Measurements from ENCODE around the gene HARBI1. TPM values are rescaled to one million over a fixed set of nuclear protein-coding genes. Genes with fewer than 3 reads are reported as not detected.

HARBI1 gene
- total and polyA plus RNA-seq, 10 of the 15 experiments (the other 5 are each of a cell fraction or from before 2014, with no cell fraction given): 3.6 to 8.4 (median 5.2) TPM

DNA sequence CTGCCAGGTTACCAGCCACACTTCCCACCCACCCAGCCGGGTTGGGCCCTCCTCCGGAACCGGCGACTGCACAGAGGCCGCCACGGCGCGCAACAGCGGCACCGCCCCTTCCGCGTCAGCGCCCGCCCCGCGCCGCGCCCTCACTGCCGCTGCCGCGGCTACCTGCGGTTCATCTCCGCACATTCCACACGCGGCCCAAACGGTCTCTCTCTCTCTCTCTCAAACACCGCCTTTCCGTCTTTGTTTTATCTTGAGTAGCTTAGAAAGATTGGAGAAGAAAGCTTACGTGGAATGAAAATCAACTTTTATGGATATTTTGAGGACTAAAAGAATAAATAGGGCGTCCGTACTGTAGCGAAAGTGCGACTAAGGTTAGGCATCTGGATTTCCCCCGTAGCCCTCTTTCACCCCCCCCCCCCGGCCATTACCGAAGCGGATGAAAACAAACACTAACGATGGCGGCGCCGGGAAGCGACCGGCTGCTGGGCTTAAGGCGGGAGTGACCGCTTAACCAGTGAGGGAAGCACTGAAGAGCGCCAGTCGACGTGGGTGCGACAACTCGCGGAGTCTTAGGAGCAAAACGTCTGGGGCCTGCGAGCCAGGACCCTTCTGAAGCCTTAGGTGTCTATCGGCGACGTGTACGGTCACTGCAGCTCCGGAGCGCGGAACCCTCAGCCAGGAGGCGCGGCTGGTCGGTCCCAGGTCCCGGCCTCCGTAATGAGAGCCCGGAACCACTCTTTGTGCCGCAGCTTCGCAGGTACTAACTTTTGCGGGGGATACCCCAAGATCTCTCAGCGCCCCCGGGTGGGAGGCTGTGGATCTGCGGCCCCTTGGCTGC lies at the start of gene HARBI1, which contains the start of gene ATG13 (continued):
- TF ChIP-seq, protein P1, sequence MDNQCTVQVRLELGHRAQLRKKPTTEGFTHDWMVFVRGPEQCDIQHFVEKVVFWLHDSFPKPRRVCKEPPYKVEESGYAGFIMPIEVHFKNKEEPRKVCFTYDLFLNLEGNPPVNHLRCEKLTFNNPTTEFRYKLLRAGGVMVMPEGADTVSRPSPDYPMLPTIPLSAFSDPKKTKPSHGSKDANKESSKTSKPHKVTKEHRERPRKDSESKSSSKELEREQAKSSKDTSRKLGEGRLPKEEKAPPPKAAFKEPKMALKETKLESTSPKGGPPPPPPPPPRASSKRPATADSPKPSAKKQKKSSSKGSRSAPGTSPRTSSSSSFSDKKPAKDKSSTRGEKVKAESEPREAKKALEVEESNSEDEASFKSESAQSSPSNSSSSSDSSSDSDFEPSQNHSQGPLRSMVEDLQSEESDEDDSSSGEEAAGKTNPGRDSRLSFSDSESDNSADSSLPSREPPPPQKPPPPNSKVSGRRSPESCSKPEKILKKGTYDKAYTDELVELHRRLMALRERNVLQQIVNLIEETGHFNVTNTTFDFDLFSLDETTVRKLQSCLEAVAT (IDR thresholded peaks at IDR 0.05): peak; percentile 53
- TF ChIP-seq, protein P2, sequence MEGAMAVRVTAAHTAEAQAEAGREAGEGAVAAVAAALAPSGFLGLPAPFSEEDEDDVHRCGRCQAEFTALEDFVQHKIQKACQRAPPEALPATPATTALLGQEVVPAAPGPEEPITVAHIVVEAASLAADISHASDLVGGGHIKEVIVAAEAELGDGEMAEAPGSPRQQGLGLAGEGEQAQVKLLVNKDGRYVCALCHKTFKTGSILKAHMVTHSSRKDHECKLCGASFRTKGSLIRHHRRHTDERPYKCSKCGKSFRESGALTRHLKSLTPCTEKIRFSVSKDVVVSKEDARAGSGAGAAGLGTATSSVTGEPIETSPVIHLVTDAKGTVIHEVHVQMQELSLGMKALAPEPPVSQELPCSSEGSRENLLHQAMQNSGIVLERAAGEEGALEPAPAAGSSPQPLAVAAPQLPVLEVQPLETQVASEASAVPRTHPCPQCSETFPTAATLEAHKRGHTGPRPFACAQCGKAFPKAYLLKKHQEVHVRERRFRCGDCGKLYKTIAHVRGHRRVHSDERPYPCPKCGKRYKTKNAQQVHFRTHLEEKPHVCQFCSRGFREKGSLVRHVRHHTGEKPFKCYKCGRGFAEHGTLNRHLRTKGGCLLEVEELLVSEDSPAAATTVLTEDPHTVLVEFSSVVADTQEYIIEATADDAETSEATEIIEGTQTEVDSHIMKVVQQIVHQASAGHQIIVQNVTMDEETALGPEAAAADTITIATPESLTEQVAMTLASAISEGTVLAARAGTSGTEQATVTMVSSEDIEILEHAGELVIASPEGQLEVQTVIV (IDR thresholded peaks at IDR 0.05; ENCODE audit: borderline replicate concordance, partially characterized antibody): peak; percentile 64
- TF ChIP-seq, protein P3, sequence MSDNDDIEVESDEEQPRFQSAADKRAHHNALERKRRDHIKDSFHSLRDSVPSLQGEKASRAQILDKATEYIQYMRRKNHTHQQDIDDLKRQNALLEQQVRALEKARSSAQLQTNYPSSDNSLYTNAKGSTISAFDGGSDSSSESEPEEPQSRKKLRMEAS (IDR thresholded peaks at IDR 0.05; ENCODE audit: low read depth, low read length): peak; percentile 56; the same call in 1 of the 2 replicates
- no peak for TF ChIP-seq ETV6 (conservative IDR thresholded peaks at IDR 0.05 in 1 of 2, IDR thresholded peaks at IDR 0.05 in 1 of 2; ENCODE audit: borderline replicate concordance in 1 of 2, low read depth in 1 of 2)
- no peak for TF ChIP-seq SPI1 (IDR thresholded peaks at IDR 0.05; ENCODE audit: borderline replicate concordance, insufficient read depth, low read depth, low read length)
- TF ChIP-seq, protein P4, sequence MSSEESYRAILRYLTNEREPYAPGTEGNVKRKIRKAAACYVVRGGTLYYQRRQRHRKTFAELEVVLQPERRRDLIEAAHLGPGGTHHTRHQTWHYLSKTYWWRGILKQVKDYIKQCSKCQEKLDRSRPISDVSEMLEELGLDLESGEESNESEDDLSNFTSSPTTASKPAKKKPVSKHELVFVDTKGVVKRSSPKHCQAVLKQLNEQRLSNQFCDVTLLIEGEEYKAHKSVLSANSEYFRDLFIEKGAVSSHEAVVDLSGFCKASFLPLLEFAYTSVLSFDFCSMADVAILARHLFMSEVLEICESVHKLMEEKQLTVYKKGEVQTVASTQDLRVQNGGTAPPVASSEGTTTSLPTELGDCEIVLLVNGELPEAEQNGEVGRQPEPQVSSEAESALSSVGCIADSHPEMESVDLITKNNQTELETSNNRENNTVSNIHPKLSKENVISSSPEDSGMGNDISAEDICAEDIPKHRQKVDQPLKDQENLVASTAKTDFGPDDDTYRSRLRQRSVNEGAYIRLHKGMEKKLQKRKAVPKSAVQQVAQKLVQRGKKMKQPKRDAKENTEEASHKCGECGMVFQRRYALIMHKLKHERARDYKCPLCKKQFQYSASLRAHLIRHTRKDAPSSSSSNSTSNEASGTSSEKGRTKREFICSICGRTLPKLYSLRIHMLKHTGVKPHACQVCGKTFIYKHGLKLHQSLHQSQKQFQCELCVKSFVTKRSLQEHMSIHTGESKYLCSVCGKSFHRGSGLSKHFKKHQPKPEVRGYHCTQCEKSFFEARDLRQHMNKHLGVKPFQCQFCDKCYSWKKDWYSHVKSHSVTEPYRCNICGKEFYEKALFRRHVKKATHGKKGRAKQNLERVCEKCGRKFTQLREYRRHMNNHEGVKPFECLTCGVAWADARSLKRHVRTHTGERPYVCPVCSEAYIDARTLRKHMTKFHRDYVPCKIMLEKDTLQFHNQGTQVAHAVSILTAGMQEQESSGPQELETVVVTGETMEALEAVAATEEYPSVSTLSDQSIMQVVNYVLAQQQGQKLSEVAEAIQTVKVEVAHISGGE (CRISPR knock-in tag; IDR thresholded peaks at IDR 0.05): no peak
- TF ChIP-seq, protein P5, sequence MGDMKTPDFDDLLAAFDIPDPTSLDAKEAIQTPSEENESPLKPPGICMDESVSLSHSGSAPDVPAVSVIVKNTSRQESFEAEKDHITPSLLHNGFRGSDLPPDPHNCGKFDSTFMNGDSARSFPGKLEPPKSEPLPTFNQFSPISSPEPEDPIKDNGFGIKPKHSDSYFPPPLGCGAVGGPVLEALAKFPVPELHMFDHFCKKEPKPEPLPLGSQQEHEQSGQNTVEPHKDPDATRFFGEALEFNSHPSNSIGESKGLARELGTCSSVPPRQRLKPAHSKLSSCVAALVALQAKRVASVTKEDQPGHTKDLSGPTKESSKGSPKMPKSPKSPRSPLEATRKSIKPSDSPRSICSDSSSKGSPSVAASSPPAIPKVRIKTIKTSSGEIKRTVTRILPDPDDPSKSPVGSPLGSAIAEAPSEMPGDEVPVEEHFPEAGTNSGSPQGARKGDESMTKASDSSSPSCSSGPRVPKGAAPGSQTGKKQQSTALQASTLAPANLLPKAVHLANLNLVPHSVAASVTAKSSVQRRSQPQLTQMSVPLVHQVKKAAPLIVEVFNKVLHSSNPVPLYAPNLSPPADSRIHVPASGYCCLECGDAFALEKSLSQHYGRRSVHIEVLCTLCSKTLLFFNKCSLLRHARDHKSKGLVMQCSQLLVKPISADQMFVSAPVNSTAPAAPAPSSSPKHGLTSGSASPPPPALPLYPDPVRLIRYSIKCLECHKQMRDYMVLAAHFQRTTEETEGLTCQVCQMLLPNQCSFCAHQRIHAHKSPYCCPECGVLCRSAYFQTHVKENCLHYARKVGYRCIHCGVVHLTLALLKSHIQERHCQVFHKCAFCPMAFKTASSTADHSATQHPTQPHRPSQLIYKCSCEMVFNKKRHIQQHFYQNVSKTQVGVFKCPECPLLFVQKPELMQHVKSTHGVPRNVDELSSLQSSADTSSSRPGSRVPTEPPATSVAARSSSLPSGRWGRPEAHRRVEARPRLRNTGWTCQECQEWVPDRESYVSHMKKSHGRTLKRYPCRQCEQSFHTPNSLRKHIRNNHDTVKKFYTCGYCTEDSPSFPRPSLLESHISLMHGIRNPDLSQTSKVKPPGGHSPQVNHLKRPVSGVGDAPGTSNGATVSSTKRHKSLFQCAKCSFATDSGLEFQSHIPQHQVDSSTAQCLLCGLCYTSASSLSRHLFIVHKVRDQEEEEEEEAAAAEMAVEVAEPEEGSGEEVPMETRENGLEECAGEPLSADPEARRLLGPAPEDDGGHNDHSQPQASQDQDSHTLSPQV (IDR thresholded peaks at IDR 0.05): no peak
- peak; percentile 52 for TF ChIP-seq SIX5 (IDR thresholded peaks at IDR 0.05; ENCODE audit: low read depth, low read length, severe bottlenecking)
- TF ChIP-seq RB1 (IDR thresholded peaks at IDR 0.05; ENCODE audit: borderline replicate concordance): peak; percentile 30; the same call in 1 of the 2 replicates
- TF ChIP-seq, protein P6, sequence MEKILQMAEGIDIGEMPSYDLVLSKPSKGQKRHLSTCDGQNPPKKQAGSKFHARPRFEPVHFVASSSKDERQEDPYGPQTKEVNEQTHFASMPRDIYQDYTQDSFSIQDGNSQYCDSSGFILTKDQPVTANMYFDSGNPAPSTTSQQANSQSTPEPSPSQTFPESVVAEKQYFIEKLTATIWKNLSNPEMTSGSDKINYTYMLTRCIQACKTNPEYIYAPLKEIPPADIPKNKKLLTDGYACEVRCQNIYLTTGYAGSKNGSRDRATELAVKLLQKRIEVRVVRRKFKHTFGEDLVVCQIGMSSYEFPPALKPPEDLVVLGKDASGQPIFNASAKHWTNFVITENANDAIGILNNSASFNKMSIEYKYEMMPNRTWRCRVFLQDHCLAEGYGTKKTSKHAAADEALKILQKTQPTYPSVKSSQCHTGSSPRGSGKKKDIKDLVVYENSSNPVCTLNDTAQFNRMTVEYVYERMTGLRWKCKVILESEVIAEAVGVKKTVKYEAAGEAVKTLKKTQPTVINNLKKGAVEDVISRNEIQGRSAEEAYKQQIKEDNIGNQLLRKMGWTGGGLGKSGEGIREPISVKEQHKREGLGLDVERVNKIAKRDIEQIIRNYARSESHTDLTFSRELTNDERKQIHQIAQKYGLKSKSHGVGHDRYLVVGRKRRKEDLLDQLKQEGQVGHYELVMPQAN (conservative IDR thresholded peaks at IDR 0.05): peak; percentile 82
- 0 out of 2 replicates have a peak, but pooled peaks have one; percentile 44 for TF ChIP-seq NR2F1 (conservative IDR thresholded peaks at IDR 0.05)
- peak; percentile 69 for TF ChIP-seq HCFC1 (IDR thresholded peaks at IDR 0.05; ENCODE audit: low read length)
- peak; percentile 92 for TF ChIP-seq IKZF1 (conservative IDR thresholded peaks at IDR 0.05)
